NCI-H1105 (cell line): ENCODE results near the gene HEATR5A.
"Not testable (repeated sequence)": the region's sequence is repeated elsewhere in the genome, so short reads cannot be mapped to it uniquely, and the experiment has no call there.

Experiments used
- DNase-seq: peaks from one replicate; lab custom pipeline; 2025; lab: John Stamatoyannopoulos, UW

Gene HEATR5A

GRCh38 chr14:31283578-31284252 is 136.6 kb downstream of the HEATR5A start:
- DNase-seq: no peak

DNA sequence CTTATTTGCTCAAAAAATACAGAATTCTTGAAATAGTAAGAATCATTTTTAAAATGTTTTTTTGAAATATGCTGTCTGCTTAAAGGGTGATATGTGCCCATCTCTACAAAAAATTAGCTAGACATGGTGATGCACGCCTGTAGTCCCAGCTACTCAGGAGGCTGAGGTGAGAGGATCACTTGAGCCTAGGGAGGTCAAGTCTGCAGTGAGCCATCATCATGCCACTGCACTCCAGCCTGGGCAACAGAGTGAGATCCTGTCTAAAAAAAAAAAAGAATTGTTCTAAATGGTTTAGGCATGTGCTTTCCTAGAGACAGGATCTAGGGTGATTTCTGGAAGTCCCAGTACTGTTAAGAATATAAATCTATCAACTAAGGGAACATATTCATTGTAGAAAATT is 137.2 kb downstream of the HEATR5A start:
- no peak for DNase-seq

DNA sequence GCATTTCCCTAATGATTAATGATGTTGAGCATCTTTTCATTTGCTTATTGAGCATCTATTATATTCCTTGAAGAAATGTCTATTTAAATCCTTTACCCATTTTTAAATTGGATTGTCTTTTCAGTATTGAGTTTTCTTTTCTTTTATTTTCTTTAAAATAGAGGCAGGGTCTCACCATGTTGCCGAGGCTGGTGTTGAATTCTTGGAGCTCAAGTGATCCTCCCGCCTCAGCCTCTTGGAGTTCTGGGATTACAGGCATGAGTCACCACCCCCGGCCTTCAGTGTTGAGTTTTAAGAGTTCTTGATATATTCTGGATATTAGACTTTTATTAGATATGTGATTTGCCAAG is 139.5 kb downstream of the HEATR5A start:
- DNase-seq: no peak

DNA sequence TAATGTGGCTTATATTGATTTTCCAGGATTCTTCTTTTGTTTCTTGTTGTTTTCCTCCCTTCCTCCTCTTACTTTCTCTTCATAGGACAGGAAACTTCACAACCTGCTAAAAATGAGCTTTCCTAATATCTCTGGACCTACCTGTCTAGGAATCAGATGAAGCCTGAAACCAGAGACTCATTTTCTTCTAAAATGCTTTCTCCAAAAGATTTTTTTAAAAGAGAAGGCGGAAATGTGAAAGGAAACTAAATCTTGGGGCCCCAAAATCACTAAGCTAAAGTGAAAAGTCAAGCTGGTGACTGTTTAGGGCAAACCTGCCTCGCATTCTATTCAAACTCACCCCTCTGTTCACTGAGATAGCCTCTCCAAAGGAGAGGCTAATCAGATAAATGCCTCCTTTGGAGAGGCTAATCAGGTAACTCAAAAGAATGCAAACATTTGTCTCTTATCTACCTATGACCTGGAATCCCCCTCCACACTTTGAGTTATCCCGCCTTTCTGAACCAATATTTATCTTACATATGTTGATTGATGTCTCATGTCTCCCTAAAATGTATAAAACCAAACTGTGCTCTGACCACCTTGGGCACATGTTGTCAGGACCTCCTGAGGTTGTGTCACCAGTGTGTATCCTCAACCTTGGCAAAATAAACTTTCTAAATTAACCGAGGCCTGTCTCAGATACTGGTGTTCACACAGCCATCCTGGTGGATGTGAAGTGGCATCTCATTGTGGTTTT is 140.0 kb downstream of the HEATR5A start:
- no peak for DNase-seq

GRCh38 chr14:31278883-31279282 is 141.5 kb downstream of the HEATR5A start:
- DNase-seq: no peak

- DNase-seq: no peak
Measured at GRCh38 chr14:31277085-31277484, 143.3 kb downstream of the HEATR5A start.

- DNase-seq: not testable (repeated sequence)
Measured at GRCh38 chr14:31276417-31276816, 143.9 kb downstream of the HEATR5A start.

DNA sequence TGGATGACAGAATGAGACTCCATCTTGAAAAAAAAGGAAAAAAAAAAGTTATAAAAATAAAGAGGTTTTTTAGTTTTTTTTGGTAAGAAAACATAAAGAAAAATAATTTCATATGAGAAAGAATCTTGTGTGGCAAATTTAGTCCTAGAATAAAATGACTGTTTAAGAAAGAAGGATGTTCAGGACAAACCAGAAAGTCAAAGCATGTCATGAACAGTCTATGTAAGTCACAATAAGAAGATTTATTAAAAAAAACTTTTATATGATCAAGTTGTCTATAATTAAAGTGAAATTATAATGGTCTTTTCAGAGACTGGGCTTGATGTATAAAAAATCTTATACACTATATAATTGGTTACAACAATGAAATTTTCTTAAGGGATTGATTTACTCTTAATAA is 144.6 kb downstream of the HEATR5A start:
- no peak for DNase-seq

DNA sequence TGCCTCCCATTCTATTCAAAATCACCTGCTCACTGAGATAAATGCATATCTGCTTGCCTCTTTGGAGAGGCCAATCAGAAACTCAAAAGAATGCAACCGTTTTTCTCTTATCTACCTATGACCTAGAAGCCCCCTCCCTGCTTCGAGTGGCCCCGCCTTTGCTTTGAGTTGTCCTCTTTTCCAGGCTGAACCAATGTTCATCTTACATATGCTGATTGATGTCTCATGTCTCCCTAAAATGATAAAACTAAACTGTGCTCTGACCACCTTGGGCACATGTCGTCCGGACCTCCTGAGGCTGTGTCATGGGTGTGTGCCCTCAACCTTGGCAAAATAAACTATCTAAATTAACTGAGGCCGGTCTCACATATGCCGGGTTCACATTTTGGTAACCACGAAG is 148.7 kb downstream of the HEATR5A start:
- DNase-seq: no peak

- DNase-seq: no peak
Measured at GRCh38 chr14:31270196-31270772, 150.1 kb downstream of the HEATR5A start.

DNA sequence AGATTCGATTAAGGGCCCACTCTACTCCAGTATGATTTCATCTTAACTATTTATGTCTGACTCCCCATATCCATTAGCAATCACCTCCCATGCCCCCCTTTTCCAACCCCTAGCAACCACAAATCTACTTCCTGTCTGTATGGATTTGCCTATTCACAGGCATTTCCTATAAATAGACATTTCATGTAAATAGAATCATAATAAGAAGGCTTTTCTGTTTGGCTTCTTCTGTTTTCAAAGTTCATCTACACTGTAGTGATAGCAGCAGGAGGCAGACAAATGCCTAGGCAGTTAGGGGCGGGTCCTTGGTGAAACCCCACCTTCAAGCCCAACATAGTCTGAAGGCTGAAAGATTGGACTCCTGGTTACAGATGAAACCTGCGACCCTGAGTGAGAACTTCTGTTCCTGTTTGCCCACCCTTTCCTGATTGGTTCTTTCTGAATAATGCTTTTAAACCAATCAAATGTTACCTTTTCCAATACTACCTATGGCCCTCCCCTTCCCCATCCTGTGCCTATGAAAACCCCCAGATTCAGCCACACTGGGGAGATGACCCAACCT is 150.6 kb downstream of the HEATR5A start:
- DNase-seq: no peak

DNA sequence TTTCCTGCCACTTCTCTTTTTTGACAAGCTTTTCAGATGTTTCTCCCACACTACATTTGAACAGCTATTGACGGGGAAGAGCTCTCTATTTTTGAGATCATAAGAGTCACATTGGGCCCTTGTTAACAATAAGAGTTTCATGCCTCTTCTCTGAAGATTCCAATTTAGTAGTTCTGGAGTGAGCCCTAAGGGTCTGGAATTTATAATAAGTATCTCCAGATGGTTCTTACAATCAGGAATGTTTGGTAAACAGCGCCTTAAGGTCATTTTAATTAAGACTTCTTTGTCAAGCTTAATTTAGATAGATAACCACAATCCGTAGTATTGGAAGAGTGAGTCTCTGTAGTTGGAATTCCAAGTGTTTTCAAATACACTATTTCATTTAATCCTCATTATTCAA is 152.1 kb downstream of the HEATR5A start:
- DNase-seq: no peak

- no peak for DNase-seq
Measured at GRCh38 chr14:31266437-31267331, 153.7 kb downstream of the HEATR5A start.

GRCh38 chr14:31265701-31266398 is 154.5 kb downstream of the HEATR5A start:
- DNase-seq: no peak

GRCh38 chr14:31263485-31264133 is 156.7 kb downstream of the HEATR5A start:
- DNase-seq: no peak

DNA sequence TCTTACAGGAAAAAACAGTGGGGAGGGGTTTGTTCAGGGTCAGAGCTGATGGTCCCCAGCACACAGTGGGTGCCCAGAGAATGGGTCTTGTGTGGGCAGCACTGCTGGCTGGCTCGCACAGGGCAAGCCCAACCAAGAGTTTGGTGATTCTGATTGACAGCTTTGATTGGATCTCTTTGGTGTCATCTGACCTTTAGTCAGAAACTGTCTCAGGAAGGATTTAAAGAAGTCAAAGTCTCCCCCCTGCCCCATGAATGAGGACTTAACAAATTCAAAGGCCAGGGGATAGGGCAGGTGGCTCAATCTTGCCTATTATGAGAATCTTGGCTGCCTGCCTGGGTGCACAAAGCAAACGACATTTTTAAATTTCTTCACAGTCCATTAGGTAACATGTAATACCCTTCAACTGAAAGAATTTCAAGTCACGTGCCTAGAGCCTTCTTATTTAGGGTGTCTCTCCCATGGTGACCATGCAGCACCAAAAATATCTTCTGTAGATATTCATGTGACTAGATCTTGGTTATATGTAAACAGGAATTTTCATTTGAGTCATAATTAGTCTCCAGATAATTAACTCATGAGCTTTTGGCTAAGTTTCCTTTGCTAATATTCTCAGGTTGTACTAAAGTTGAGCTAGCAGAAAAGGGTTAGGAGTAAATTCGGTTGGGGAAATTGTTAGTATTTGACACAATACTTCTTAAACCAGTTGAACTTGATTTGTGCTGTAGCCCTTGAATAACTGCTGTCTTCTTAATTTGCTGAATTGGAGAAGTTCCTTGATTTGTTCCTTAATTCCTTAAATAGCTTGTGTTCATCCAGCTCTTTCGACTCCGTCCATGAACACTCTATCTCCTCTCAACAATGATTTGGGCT is 158.3 kb downstream of the HEATR5A start:
- DNase-seq: peak; percentile 58

GRCh38 chr14:31261523-31261858 is 158.9 kb downstream of the HEATR5A start:
- no peak for DNase-seq

- not testable (repeated sequence) for DNase-seq
Measured at GRCh38 chr14:31259040-31259435, 161.3 kb downstream of the HEATR5A start.

DNA sequence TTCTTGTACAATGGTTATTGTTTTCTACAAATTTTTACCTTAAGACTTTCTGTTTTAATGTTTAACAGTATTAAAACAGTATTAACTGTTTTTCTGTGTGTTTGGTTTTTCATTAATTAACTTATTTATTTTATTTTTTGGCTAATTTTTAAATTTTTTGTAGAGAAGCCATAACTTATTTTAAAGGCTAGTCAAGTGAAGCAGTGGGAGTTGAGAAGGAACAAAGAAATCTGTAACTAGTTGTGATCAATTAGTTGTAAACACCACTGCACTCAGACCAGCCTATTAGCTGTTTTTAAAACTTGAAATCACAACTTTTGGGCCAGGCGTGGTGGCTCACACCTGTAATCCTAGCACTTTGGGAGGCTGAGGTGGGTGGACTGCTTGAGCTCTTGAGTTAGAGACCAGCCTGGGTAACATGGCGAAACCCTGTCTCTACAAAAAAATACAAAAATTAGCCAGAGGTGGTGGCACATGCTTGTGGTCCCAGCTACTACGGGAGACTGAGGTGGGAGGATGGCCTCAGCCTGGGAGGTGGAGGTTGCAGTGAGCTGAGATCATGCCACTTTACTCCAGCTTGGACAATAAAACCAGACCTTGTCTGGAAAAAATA is 161.8 kb downstream of the HEATR5A start:
- no peak for DNase-seq
